ENCODE measurements around the gene CTCF.
"Not testable (repeated sequence)": the region's sequence is repeated elsewhere in the genome, so short reads cannot be mapped to it uniquely, and the experiment has no call there.

CTCF gene, protein sequence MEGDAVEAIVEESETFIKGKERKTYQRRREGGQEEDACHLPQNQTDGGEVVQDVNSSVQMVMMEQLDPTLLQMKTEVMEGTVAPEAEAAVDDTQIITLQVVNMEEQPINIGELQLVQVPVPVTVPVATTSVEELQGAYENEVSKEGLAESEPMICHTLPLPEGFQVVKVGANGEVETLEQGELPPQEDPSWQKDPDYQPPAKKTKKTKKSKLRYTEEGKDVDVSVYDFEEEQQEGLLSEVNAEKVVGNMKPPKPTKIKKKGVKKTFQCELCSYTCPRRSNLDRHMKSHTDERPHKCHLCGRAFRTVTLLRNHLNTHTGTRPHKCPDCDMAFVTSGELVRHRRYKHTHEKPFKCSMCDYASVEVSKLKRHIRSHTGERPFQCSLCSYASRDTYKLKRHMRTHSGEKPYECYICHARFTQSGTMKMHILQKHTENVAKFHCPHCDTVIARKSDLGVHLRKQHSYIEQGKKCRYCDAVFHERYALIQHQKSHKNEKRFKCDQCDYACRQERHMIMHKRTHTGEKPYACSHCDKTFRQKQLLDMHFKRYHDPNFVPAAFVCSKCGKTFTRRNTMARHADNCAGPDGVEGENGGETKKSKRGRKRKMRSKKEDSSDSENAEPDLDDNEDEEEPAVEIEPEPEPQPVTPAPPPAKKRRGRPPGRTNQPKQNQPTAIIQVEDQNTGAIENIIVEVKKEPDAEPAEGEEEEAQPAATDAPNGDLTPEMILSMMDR

GRCh38 chr16:67562526-67562917 lies at the start of gene CTCF:
Gene CTCF, plus strand, starts transcription at chr16:67562526. Its CDS starts 48,307 bp downstream, at chr16:67610833.
- DNase-seq (ENCODE audit: low read depth in 2 of 3, low spot score in 1 of 3), result peak in 2 of 3 donors; percentile 60 to 79

- DNase-seq (ENCODE audit: low read depth in 2 of 3, low spot score in 1 of 3), result not testable (repeated sequence)
Observed at GRCh38 chr16:67513892-67514291, 48.4 kb upstream of the CTCF start.

DNA sequence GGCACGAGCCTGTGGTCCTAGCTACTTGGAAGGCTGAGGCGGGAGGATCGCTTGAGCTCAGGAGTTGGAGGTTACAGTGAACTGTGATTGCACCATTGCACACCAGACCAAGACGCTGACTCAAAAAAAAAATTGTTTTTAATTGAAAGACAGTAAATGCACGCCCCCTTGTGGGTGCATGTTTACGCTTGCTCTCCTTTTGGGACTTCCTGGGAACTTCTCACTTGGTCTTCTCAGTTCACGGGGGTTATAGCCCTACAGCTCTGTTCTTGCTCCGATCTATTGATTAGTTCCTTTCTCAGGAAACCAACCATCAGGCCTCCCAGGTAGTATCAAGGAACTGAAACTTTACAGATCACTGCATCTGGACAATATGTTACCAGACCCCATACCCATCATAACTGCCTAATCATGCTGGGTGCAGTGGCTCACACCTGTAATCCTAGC lies 47.9 kb upstream of the CTCF start:
- DNase-seq (ENCODE audit: low read depth in 2 of 3, low spot score in 1 of 3), result peak; percentile 64 to 80 (median 70)

DNA sequence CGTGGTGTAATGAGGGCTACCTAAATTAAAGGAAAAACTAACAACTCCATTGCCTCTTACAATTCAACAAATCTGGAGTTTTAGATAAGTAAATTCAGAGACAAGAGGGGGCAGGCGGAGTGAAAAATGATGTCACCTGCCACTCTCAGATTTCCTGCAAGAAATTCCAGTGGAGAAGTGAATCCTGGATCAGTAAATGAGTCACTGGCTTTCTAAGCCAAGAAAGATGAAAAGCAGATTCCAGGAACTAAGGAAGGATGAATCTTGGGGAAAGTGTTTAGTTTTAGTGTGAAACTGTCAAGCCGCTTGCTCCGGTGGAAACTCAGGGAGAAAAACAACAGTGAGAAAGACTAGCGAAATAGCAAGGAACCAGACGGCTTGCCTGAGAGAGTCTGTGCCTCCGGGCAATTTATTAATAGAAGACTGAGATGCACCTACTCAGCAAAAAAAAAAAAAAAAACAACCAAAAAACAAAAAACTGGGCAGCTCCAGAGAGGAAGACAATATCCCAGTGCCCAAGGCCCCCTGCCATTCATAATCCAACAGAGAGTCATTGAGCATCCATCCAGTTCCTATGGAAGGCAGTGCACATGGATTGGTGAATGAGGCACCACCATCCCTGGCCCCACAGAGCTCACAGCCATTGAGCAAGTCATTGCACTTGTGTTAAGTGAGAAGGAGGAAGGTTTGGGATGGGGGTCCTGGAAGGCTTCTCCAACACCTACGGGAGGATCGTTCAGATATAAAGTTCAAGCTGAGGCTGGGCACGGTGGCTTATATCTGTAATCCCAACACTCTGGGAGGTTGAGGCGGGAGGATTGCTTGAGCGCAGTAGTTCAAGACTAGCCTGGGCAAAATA lies 45.8 kb upstream of the CTCF start:
- DNase-seq (ENCODE audit: low read depth in 2 of 3, low spot score in 1 of 3), result no peak

DNA sequence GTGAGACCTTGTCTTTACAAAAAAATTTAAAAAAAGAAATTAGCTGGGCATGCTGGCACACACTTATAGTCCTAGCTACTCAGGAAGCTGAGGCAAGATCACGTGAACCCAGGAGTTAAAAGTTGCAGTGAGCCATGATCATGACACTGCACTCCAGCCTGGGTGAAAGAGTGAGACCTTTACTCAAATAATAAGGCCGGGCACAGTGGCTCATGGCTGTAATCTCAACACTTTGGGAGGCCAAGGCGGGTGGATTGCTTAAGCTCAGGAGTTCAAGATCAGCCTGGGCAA lies 45.2 kb upstream of the CTCF start:
- DNase-seq (ENCODE audit: low read depth in 2 of 3, low spot score in 1 of 3), result no peak

DNA sequence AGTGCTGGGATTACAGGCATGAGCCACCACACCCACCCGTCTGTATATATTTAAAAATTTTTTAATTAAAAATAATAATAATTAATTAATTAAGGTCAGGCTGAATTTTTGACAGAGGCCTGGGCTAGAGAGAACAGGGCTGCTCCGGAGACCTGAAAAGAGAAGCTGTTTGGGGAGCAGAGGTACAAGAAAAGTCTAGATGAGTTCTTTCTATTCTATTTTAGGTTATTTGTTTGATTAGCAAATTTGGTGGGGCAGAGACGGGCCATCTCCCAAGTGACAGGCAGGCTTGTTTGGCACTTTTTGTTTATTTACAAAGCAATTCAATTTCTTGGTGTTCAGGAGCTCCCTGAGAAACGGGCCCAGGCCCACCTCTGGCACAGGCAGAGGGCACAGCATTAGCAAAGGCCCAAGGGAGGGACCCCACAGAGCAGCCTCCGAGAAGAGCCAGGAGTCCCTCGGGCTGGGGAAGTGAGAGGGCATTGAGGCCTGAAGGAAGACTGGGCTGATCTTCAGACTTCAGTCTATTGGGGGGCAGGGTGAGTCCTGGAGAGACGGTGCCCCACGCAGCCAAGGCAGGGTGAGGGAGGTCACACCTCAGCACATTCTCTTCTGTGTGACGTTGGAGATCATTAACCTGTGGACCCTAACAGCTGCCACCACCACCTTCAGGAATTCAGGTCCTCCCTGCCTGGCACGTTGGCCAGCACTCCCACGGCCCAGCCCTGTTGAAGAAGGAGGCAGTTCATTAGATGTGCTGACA lies 44.5 kb upstream of the CTCF start:
- DNase-seq (ENCODE audit: low read depth in 2 of 3, low spot score in 1 of 3), result no peak

- no peak for DNase-seq (ENCODE audit: low read depth in 2 of 3, low spot score in 1 of 3)
Observed at GRCh38 chr16:67518676-67519075, 43.6 kb upstream of the CTCF start.

- no peak for DNase-seq (ENCODE audit: low read depth in 2 of 3, low spot score in 1 of 3)
Observed at GRCh38 chr16:67519242-67519641, 43.1 kb upstream of the CTCF start.

DNA sequence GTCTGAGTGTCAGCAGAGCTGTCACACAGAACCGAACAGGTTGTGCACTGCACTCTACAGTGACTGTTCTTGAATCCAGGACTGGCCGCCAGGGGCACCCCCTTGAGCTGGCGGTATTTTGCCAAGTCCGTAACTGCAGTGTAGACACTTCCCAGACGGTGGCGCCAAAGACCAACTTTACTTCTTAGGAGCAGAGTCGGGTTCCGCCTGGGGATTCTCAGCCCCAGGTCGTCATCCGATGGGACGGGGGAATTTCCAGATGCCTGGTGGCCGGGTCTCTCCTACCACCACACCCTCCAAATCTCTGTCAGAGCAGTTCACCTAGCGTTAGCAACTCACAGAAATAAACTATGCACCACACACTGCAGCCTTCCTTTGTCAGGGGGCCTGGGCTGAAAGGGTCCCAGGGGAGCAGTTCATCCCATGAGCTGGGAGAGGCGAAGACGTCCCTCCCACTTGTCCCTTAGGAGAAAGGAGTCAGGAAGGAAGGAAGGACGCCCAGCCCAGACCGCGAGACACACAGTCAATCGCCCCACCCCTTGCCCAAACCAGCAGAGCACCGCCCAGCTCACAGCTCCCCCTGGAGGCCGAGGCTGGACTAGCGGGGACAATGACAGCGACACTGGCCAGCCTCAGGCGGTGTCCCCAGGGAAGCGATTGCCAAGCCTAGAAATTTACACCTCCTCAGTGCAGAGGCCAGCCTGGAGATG lies 41.1 kb upstream of the CTCF start:
- peak; percentile 96 to 100 (median 96) for DNase-seq (ENCODE audit: low read depth in 2 of 3, low spot score in 1 of 3)

DNA sequence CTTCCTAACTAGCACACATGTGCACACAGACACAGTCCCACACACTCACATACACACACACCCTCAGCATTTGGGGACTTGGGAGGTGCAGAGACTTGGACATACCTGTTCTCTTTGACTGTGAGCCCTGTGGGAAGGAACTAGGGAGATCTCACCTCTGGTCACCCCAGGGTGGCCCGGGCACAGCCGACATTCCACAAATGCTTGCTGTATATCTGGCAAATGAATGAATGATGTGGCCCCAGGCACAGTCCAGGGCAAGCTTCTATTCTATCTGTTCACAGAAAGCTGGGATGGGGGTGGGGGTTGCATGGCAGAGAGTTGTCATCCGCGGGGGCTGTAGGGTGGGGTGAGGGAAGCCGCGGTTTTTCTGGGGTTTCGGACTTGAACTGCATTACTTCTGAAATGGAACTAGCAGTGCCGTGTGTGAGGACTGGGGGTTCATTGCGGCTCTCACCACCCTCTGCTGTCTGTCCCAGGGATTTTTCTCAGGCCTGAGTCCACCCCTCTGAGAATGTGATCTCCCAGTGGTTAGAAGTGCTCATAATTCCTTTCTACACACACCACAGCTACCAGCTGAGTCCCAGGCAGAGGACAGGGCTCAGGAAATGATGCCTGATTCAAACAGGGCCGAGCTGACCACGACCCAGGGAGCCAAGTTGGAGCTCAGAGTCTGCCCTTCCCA lies 37.0 kb upstream of the CTCF start:
- no peak for DNase-seq (ENCODE audit: low read depth in 2 of 3, low spot score in 1 of 3)

GRCh38 chr16:67526149-67526791 lies 36.1 kb upstream of the CTCF start:
- DNase-seq (ENCODE audit: low read depth in 2 of 3, low spot score in 1 of 3), result no peak

DNA sequence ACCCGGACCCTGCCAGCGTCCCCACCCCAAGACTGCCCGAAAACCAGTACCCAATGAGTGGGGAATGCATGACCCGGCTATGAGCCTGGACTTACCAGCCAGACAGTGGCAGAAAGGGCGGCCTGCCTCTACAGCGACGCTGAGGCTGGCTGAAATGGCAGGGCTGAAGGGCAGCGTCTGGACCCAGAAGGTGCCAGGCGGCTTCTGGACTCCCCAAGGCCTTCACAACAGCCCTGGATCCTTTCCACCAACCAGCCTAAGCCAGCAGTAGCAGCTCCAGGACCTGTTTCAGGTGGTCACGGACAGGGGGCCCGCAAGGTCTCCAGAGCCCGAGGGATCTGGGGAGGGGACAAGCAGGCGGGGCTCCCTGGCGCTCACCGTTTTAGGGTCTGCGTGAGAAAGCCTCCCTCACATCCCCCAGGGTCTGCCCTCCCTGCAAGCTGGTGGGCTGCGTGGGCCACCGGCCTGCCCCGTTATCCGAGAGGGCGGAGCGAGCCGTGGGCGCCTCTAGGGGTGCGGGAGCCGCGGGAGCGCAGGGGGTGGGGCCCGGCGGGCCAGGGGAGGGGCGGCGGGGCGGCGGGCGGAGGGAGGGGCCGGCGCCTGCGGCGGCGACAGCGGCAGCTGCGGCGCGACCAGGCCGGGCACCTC lies 34.0 kb upstream of the CTCF start, which contains the start of gene RIPOR1:
TSS of gene RIPOR1 (plus strand) at position 608 of the 648 bp plus-strand sequence. CDS start 9,618 bp downstream, outside the sequence.
- peak in 1 of 3 donors; percentile 45 for DNase-seq (ENCODE audit: low read depth in 2 of 3, low spot score in 1 of 3)

- DNase-seq (ENCODE audit: low read depth in 2 of 3, low spot score in 1 of 3), result no peak
Observed at GRCh38 chr16:67528870-67529581, 33.3 kb upstream of the CTCF start.

GRCh38 chr16:67529582-67530012 lies 32.7 kb upstream of the CTCF start:
- DNase-seq (ENCODE audit: low read depth in 2 of 3, low spot score in 1 of 3), result no peak

DNA sequence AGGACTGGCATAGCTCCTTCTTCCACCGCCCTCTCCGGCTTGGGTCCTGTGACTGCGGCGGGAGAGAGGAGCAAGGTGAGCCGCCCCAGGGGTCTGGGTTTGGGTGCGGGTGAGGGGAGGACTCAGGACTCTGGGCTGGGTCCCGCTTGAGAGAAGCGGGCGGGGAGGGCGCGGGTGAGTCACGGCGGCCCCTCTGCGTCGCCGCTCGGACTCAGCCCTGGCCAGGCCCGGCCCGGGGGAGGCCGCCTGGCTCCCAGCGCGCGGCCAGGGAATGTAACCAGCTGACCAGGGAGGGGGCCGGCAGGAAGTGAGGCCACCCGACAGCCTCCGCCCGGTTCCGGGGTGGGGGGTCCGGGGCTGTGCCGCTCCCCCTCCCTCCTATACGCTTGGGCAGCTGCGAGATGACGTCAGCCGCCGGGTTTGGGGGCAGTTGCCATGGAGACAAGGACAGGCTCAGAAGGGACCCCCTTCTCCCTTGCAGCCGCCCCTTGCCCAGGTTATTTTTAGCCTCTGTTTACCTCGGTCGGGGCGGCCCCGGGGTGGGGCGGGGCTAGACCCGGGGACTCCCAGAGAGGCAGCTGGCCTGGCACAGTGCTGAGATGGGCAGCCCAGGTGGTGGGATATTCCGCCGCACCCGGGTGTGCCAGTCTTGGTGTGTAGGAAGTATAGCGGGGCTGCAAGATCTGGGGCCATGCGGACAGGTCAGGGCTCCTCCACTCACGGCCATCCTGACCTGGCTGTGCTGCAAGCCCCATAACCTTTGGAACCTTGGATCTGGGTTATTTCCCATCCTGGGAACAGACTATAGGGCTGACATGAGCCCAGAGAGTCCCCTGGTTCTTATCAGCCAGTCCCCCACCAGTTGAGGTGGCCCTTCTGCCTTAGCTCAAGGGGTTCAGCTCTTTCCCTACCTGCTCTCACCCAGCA lies 32.0 kb upstream of the CTCF start:
- DNase-seq (ENCODE audit: low read depth in 2 of 3, low spot score in 1 of 3), result no peak

- DNase-seq (ENCODE audit: low read depth in 2 of 3, low spot score in 1 of 3), result no peak
Observed at GRCh38 chr16:67531247-67531646, 31.1 kb upstream of the CTCF start.

Data from stimulated activated CD4-positive, alpha-beta T cell treated with anti-CD3 and anti-CD28 coated beads, Interleukin-12 subunit alpha, Interleukin-12 subunit beta, amount 100 ng/mL, for 48 hours (primary cell).